ENCODE results near the gene ELL2.

ELL2 gene

GRCh38 chr5:95983080-95983479 is 21.4 kb upstream of the ELL2 start:
- DNase-seq: no peak

- DNase-seq: no peak
Measured at GRCh38 chr5:95976606-95977005, 15.0 kb upstream of the ELL2 start.

GRCh38 chr5:95975703-95976102 is 14.1 kb upstream of the ELL2 start:
- DNase-seq: no peak

GRCh38 chr5:95973793-95974325 is 12.2 kb upstream of the ELL2 start:
- no peak for DNase-seq

GRCh38 chr5:95972196-95972595 is 10.5 kb upstream of the ELL2 start:
- no peak for DNase-seq

GRCh38 chr5:95970359-95970704 is 8.7 kb upstream of the ELL2 start:
- no peak for DNase-seq

GRCh38 chr5:95969651-95970358 is 8.2 kb upstream of the ELL2 start:
- DNase-seq: no peak

GRCh38 chr5:95969055-95969454 is 7.4 kb upstream of the ELL2 start:
- no peak for DNase-seq

- no peak for DNase-seq
Measured at GRCh38 chr5:95967236-95967635, 5.6 kb upstream of the ELL2 start.

- no peak for DNase-seq
Measured at GRCh38 chr5:95966005-95966404, 4.4 kb upstream of the ELL2 start.

GRCh38 chr5:95963650-95964410 is 2.2 kb upstream of the ELL2 start:
- no peak for DNase-seq

GRCh38 chr5:95962785-95963184 is 1.1 kb upstream of the ELL2 start:
- DNase-seq: no peak

- DNase-seq: no peak
Measured at GRCh38 chr5:95962475-95962773, 773 bp upstream of the ELL2 start.

GRCh38 chr5:95960667-95961616 is 709 bp downstream of the ELL2 start:
- peak in 11 of 14 donors; percentile 62 to 89 (median 80) for DNase-seq

GRCh38 chr5:95959888-95960666 is 1.6 kb downstream of the ELL2 start:
- peak in 7 of 14 donors; percentile 38 to 71 (median 49) for DNase-seq

GRCh38 chr5:95959051-95959887 is 2.4 kb downstream of the ELL2 start:
- DNase-seq: peak in 6 of 14 donors; percentile 17 to 65 (median 32)

- DNase-seq: peak in 2 of 14 donors; percentile 14 to 16
Measured at GRCh38 chr5:95958310-95959014, 3.2 kb downstream of the ELL2 start.

GRCh38 chr5:95957561-95958203 is 4.0 kb downstream of the ELL2 start:
- DNase-seq: no peak

GRCh38 chr5:95956900-95957293 is 4.8 kb downstream of the ELL2 start:
- DNase-seq: no peak
